Fibroblast of the aortic adventitia (primary cell): Measurements from ENCODE around the gene F5. TPM values are rescaled to one million over a fixed set of nuclear protein-coding genes. Genes with fewer than 3 reads are reported as not detected.
A peak's percentile ranks its signal among the peaks of the same experiment; 100 is the strongest.

Experiments
- DNase-seq: peaks from one replicate; pipeline ENCODE4 v3.0.0-alpha.2; 2010; ENCODE audit warnings: low read depth
- H3K4me3 ChIP-seq: 2 replicates; pipeline ENCODE4 v1.5.1; 2011; ENCODE audit warnings: low read depth, mild to moderate bottlenecking, control low read depth, low read length, moderate library complexity
- total RNA-seq: library from RNA; depleted of rRNA; stranded (reverse); fragments of >200 nt; gene quantifications from 2 replicates; pipeline ENCODE4 v1.2.3, GENCODE V29; 2012; ENCODE audit warnings: low replicate concordance
- TF ChIP-seq, protein P1 (sequence below): IDR thresholded peaks from 2 replicates; pipeline ENCODE4 v1.5.1; 2011; ENCODE audit warnings: mild to moderate bottlenecking, low read length, control low read depth, inconsistent platforms; ENCODE audit not compliant: insufficient read depth

Gene F5
- total RNA-seq, 1 donor = not detected

DNA sequence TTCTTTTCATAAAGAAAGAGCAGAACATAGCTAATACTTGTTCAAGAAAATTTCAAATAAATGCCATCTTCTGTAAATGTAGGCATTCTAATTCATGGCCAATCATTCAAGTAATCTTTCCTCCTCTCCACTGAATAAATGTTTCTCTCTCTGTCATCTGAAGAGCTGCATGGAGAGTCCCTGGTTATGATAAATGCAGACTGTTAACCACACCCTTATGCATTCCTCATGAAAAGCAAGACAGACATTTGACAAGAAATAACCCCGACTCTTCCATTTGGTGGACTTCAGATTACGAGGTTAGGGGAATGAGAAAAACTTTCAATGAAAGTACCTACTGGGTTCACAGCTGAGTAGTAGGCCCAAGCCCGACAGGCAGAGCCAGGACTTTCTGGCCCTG is 55.8 kb downstream of the F5 start:
- H3K4me3 ChIP-seq = no peak overlapping the region

DNA sequence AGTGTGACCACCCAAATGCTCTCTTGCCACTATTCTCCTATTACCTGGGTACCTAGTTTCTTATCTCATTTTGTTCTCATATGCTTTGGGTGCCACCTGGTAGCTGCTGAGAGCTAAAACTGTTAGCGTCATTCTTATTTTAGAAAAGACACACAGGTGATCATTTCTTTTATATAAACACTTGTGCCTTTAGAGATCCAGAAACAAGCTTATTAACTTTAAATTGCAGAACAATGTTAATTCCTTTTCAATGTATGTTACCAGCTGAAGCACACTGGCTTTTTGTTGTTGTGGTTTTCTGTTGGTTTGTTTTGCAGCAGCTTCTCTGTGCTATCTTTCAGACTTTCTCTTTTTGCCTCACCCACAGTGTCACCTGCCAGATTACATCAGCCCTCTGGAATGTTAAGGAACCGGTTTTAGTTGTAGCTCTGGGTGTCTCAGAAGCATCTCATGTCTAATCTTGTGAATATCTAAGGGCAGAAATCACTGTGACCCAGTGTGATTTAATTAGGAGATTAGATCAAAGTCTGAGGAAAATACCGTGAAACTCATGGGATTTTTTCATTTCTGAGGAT is 57.1 kb downstream of the F5 start:
- peak; percentile 31 for DNase-seq
- TF ChIP-seq, protein P1, sequence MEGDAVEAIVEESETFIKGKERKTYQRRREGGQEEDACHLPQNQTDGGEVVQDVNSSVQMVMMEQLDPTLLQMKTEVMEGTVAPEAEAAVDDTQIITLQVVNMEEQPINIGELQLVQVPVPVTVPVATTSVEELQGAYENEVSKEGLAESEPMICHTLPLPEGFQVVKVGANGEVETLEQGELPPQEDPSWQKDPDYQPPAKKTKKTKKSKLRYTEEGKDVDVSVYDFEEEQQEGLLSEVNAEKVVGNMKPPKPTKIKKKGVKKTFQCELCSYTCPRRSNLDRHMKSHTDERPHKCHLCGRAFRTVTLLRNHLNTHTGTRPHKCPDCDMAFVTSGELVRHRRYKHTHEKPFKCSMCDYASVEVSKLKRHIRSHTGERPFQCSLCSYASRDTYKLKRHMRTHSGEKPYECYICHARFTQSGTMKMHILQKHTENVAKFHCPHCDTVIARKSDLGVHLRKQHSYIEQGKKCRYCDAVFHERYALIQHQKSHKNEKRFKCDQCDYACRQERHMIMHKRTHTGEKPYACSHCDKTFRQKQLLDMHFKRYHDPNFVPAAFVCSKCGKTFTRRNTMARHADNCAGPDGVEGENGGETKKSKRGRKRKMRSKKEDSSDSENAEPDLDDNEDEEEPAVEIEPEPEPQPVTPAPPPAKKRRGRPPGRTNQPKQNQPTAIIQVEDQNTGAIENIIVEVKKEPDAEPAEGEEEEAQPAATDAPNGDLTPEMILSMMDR = no peak
- no peak overlapping the region for H3K4me3 ChIP-seq

More for the DNA sequence above, 55.8 kb downstream of the F5 start:
- TF ChIP-seq, protein P1 = no peak
- DNase-seq = no peak

DNA sequence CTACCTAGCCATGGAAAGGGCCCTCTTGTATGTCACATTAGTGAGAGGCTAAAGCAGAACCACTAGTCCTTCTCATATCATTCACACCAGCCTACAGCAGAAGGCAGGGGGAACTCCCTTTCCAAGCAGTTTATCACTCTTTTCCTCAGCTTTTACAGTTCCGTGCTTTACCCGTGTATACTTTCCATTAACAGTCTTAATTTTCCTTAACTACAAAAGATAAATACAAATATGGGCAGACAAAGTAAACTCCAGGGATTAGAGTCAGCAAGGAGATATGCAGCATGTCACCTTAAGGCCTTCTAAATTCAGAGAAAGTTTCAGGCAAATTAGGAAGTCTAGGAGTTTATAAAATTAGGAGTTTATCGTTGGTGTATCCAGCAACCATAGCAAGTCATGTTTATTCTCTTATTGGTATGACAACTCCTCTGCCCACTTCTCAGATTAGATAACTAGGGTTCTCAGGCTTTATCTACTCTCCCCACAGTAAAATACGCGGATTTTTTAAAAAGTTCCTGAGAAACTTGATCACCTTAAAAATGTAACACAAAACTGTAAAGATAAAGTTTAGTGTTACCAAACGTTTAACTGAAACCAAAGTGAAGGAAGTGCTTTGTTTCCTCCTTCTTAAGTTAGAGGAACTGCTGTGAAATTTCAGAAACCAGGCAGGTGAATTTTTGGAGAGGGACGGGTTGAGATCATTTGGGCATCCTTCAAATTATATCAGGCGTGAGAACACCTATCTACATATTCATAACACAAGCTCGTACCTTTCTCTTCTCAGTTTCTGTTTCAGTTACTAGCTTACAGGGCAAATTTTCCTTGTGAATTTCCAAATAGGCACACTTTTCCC is 57.8 kb downstream of the F5 start:
- no peak overlapping the region for H3K4me3 ChIP-seq
- no peak for DNase-seq
- TF ChIP-seq, protein P1 = no peak

DNA sequence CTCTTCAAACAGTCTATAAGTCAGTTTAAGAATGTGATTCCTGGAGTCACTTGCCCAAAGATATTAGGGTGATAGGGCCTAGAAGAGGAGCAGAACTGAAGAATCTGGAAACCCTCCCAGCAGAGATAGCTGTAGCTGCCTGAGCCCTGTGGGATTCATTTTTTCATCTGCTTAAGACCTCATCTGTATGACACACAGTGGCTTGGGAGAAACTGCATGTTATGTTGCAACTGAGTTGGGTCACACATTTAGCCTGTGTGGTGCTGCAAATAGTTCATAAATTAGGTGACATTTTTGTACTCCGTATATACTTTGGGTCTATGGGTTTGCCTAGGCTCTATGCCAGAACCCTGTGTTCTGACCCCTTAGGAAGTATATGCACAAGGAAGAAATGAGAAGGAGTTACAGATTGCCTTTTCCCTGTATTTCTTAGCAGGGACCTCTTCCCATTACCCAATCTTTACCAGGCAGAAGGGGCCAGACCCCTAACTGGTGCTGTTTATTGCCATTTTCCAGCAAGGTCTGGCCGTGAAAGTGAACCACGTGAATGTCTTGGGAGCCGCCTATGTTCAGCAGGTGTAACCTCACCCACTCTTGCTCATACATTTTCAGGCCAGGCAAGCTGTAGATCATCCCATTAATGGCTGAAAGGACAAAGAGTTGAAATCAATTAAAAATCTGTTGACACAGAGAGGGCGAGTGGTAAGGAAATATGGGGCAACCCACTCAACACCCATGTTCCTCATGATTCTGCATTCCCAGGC is 58.6 kb downstream of the F5 start:
- peak; percentile 17 for DNase-seq
- TF ChIP-seq, protein P1 = no peak
- H3K4me3 ChIP-seq = no peak overlapping the region

DNA sequence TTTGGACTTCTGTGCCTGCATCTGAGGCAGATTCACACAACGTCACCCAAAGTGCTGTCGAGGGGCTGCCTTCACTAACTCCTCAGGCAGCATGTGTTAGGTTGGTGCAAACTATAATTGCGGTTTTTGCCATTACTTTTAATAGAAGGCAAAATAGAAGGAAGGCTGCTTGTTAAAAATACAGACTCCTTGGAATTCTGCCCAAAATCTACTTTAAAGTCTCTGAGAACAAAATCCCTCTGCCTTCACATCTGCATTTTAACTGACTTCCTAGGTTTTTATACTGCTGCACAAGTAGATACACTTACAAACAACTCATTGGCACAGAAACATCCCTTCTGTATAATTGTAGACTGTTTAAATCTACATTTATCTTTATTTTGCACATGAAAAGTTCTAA is 59.3 kb downstream of the F5 start:
- no peak overlapping the region for H3K4me3 ChIP-seq
- DNase-seq = no peak
- TF ChIP-seq, protein P1 = no peak

DNA sequence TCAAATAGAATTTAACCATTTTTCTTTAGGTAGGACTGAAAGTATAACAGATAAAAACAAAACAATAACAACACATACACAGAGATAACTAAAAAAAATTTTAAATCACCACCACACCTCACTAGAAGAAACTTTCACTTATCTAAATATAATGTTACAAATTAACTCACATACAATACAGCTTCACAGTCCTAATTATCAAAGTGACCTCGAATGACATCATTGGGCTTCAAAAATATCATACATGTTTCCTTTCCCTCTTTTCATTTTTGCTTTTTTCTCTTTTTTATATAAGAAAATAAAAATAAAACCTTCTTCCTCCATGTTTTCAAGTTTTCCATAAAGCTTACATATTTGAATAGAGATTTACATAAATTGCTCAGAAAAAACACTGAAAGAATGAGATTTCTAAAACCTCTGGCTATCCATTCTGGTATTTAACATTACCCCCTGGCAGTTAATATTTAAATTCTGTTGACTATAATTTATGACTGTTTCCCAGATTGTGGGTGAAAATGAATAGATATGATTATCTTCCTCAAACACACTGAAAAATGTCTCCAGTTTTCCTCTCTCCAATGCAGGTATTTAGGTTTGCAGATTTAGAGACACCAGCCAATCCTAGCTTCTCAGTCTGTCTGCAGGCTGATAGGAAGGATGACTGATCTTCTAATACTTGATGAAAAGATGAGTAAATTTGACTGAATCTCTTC is 60.0 kb downstream of the F5 start:
- no peak overlapping the region for H3K4me3 ChIP-seq
- TF ChIP-seq, protein P1 = no peak
- no peak for DNase-seq
